Left renal pelvis (tissue), 4 donors: ENCODE results near the gene IDH3B. TPM values are rescaled to one million over a fixed set of nuclear protein-coding genes. Genes with fewer than 3 reads are reported as not detected.
"Not testable (repeated sequence)": the region's sequence is repeated elsewhere in the genome, so short reads cannot be mapped to it uniquely, and the experiment has no call there.

ENCODE experiments used
- DNase-seq, 4 donors: peaks; one replicate each; pipeline ENCODE4 v3.0.0-alpha.2; 2013; ENCODE audit warnings: low read depth in 4 of 4, low spot score in 3 of 4
- polyA plus RNA-seq, 4 donors: library from polyadenylated mRNA; unstranded; fragments of 120-200 nt; gene quantifications; one replicate each; pipeline ENCODE4 v1.2.1, GENCODE V29; 2013; ENCODE audit not compliant: insufficient read length in 4 of 4

Gene IDH3B
- 100 to 1,000 TPM in 3 of 4 donors, 10 to 100 TPM in 1; 85.5 to 144 (median 124) TPM for polyA plus RNA-seq

DNA sequence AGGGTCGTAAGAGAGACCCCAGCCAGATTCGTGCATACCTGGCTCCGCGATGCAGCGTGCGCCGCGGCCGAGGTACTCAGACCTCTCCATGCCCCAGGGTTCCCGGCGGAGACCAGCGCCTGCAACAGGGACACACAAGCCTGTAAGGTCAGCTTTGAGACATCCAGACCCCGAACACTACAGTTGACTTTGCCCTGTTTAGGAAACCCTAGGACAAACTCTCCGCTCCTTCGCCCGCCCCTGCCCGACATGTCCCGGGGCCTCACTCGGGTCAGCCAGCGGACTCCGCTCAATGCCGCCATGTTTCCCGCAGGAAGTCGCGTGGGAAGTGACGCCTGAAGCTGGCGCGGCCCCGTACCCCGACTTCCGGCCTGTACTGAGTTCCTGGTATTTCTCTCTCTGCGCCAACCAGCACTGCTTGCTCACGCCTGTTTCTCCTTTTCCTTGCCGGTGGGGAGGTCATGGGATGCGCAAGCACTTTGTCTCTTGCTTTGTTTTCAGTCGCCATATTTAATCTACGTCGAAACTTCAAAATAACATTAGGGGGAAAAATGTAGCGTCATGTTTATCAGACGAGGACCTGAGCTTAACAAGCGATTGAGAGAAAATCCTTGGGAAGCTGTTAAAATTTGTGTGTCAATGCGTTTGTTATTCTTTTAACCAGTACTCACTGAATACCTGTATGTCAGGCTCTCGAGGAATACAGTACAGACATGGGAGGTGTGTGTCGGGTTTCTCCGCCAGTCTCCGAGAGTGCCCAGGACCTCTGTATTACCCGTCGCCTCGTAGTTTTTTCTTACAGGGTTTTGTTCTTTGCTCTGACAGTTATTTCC is at the start of gene IDH3B:
IDH3B (minus strand) TSS at position 330 of the 833 bp plus-strand sequence; CDS start at position 302, 28 bp downstream.
- DNase-seq: peak; percentile 77 to 87 (median 82)

DNA sequence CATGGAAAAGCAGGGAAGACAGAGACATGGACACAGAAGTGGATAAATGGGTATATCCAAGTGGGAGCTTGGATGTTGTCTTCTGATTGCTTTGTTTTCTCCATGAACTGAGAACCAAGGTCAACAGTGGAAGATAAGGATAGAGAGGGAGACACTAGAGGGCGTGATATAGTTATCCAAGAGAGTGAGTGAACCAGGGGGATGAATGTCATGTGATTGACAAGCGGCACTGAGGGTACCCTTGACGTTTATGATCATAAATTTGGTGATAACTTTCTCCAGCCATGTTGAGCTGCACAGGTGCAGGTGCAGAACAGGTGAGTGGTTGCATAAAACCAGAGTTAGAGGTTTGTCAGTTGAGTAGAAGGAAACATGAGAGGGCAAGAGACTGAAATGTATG is 49.3 kb upstream of the IDH3B start:
- DNase-seq: no peak

DNA sequence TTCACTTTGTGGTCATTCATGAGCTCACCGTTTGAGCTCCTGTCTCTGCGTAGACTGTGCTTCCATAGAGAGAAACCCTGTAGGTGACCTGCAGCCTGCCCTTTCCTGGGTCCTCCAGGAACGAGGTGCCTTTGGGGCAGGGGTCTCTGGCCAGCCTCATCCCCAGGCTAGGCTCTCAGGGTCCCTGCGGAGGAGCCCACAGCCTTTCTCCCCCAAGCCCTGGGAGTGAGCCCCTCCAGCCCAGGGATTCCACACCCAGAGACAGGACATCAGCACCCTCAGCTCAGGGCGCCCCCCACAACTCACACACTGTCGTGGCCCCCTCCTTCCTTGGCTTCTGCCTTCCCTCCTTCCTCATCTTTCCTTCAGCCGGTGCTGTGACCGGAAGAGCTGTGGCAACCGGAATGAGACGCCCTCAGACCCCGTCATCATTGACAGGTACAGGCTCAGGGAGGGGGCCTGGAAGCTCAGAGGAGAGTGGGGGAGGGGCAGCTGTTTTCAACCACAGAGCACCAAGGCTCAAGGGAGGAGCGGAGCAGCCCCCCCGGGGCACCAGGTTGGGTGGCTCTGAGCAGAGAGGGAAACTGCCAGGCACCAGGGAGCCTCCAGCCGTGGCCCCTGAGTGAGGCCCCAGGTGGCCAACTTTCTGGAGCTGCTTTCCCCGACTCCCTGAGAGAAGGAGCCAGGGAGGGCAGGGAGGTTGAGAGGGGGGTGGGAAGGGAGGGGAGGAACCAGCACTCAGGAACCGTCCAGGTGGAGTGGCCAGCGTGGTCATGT is 45.4 kb upstream of the IDH3B start:
- DNase-seq: no peak

DNA sequence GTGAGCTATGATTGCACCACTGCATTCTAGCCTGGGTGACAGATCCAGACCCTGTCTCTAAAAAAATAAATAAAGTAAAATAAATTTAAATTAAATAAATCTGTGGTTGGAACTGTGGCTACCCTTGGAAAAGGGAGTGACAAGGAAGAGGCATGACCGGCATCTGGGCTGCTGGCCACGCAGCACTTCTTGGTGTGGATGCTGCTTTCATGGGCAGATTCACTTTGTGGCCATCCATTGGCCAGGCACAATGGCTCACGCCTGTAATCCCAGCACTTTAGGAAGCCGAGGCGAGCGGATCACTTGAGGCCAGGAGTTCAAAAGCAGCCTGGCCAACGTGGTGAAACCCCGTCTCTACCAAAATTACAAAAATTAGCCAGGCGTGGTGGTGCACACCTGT is 44.6 kb upstream of the IDH3B start:
- no peak for DNase-seq

DNA sequence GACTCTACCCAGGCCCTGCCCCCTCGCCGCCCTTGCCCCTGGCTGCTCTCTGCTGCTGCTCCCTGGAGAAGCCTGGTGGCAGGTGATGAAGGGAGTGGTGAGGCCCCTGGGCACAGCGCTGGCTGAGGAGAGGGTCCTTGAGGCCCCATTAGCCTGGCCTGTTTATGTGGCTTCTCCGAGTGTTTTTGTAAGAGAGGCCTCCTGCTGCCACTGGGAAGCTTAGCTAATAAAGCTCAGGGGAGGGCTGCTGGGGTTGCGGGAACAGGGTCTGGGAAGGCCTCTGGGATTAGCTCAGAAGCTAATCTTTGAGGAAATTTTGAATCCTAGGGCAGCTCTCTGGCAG is 44.0 kb upstream of the IDH3B start:
- DNase-seq: no peak

DNA sequence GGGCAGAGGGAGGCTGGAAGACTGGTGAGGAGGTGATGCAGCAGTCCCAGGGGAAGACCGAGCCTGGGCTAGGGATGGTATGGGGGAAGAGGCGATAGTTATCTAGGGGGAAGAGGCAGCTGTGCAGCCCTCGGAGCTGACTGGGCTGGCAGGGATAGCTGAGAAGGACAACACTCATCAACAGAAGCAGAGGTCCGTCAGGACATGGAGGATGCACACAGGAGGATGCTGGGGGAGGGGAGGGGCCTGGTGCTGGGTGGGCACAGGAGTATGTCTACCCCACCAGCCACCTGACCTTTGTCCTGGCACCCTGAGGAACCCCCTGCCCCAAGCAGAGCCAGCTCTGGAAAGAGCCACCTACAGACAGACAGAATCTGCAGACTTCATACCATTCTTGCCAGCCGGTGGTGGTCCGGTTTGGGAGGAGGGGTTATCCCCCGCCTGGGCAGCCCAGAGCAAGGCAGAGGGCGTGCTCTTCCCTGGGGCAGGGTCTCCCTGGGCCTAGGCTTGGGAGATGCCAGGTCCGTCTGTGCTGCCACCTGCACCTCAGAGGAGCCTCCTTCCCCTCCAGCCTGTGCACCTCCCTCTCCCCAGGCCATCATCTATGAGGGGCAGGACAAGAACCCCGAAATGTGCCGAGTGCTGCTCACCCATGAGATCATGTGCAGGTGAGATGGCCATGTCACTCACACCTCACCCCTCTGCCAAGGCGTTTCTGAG is 43.5 kb upstream of the IDH3B start:
- no peak for DNase-seq

DNA sequence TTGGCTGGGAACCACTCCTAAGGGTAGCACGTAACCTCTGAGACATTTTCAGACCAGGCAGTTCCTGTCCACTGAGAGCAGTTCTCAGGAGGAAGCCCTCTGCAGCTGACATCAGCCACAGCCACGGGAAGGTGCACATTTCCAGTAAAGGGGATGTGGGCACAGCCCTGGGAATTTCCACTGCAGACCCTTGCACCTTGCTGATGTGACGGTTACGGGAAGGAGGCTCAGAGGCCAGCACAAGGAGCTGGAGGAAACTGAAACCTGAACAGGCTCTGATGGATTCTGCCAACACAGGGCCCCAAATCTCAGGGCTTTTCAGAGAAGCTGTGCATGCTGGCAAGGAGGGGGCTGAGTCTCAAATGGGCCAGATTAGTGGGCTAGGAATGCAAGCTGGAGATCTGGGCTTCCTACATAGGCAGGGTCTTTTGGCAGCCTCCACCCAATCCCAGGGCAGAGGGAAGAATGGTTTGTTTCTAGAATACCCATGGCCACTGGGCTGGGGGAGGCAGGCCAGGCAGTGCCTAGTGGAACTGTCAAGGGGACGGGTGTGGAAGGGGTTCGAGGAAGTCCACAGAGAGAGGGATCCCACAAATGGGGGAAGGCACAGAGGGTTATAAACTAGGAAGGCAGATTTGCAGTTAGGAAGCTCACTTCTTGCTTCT is 42.8 kb upstream of the IDH3B start:
- no peak for DNase-seq

DNA sequence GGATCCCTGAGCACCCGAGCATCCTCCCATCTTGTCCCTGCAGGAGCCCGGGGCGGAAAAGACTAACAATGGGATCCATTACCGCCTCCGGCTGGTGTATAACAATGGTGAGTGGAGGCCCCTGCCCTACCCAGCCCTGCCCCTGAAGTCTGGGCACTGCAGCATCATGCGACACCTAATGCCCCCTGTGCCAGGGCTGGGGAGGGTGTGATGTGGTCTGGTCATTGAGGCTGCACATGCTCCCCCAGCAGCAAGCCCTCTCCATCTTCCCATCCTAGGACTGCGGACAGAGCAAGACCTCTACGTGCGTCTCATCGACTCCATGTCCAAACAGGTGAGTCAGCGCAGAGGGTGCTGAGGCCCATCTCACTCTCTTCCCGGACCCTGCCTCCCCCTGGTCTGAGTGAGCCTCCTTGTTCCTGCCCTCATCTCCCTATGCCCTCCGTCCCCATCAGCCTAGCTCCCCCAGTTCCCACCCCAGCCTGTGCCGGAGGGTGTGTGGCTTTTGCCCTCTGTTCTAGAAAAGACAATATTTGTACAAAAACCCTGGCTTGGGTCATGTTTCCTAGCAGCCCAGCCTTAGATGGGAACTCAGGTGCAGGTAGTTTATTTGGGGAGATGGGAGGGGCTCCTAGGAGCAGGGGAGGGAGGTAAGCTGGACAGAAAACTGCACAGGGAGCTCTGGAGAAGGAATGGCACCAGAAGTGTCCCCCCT is 42.1 kb upstream of the IDH3B start:
- DNase-seq: no peak

DNA sequence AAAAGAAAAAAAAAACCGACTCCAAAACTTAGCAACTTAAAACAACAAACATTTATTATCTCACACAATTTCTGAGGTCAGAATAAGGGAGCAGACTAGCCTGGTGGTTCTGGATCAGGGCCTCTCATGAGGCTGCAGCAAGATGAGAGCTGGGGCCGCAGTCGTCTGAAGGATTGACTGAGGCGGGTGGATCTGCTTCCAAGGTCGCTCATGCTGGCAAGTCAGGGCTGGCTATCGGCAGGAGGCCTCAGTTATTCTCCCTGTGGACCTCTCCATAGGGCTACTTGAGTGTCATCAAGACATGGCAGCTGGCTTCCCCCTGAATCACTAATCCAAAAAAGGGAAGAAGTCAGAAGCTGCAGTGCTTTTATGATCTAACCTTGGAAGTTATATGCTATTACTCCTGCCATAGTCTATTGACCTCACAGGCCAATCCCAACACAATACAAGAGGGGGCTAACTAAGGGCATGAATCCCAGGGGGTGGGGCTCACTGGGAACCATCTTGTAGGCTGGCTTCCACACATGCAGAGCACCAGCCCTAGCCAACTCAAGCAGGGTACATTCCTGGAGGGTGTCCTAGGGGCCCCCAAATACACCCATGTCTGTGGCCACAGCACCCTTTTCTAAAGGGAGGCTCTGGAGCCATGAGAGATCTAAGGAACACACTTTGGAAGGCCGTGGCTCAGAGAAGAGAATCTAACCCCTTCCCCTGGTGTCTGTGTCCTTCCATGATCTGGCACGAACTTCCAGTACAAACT is 39.9 kb upstream of the IDH3B start:
- DNase-seq: no peak

DNA sequence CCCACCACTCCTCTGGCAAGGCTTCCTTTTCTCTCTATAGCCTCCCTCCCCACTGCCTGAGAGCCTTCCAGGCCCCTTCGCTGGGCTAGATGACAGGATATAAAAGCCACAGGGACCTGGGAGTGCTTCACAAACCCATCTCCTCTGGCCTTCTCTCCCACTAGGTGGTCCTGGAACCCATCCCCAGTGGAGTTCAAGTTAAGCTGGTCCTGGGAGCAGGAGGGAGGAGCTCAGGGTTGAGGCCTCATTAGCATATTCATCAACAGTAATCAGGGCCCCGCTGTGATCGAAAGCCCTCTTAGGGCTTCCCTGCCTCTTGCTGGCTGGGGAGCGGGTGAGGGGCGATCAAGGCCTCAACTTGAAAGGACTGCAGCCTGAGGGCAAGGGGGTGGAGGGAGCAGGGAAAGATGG is 37.7 kb upstream of the IDH3B start:
- no peak for DNase-seq

DNA sequence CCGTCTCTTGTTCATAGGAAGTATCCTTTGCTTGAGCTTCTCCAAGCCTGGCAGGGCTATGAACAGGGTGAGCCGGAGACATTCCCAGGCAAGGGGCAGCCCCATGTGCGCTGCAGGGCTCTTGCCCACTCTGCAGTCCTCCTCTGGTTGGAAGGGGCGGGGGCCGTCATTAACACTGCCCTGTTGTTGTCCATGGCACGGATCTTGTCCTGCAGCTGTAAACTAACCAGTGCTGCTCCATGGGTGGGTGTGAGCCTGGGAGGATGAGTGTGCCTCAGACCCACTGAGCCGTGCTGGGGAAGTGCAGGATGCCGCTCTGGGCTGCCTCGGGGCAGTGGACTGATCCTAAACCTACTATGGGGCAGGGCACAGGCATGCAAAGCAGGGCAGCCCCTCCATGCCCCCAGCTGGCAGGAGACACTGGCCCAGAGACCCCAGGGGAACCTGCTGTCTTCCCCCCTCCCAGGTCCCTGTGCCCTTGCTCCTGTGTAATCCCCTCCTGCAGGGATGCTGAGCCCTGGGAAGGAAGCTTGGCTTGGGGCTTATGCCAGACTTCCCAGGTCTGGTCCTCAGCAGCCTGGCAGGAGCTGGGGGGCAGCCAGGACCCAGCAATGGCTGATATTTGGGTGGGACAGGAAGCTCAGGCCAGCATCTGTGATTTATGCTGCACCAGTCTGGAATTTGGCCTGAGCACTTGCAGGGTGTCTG is 37.1 kb upstream of the IDH3B start:
- no peak for DNase-seq

DNA sequence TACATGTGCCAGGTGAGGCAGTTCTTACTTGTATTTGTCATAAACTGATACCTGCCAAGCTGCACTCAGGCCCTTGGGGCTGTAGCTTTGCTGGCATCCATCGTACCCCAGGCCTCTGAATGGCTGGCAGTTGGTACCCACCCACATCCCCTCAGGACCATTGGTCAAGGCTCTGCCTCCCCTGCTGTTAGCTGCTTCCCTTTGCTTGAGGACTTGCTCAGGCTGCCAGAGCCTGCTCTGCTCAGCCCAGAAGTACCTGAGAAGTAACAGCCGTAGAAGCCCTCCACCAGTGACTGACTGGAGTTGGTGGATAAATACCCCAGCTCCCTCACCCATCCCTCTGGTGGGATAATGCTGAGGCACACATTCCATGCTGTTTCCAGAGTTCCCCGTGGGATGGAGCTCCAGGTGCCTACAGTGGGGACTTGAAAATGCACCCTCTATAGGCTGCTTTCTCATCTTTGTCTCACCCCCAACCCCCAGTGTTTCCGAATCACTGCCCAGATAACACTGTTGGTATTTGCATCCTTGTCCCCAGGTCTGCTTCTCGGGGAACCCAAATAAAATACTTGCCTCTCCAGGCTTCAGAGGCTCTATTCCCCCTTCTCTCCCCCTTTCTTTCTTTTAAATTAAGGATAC is 35.9 kb upstream of the IDH3B start:
- no peak for DNase-seq

DNA sequence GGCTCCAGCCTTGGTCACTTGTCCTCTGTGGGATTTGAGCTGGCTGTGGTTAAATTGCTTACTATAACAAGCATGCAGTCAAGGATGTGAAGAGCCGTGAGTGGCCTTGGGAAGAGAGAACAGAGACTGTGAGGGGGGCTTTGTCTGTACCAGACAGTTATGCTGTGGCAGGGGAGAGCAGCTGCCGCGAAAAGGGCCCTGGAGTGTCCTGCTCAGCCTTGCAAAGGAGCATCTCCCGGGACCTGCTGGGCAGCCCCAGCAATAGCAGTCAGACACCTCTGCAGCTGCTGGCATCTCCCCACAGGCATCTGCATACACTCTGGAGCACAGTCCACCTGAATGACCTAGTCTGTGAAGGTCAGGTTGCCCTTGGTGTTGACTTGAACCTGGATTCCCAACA is 34.9 kb upstream of the IDH3B start:
- no peak for DNase-seq

DNA sequence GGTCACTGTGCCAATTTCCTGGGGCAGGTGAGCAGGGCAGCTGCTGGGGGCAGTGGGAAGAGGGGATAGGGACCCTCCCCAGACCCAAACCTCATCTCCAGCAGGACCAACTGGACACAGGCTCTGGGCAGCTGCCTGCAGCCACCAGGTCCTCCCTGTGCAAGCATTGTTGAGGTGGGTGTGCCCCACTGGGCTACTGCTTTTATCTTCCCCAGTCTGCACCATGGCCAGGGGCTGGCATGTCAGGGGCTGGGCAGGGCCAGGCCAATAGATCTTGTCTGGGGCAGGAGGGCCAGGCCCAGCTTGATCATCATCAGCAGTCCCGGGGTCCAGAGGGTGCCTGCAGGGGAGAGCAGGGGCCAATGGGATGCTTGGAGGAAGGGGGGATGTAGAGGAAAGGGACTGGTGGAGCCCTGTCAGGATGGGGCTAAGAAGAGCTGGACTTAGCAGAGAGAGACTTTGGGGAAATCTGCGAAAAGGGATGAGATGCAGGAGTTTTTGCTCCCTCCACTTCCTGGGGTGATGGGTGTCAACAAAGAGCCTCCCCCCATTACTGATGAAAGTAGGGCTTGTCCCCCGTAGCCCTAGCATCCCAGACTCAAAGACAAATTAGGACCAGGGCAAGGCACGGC is 34.3 kb upstream of the IDH3B start:
- DNase-seq: no peak

DNA sequence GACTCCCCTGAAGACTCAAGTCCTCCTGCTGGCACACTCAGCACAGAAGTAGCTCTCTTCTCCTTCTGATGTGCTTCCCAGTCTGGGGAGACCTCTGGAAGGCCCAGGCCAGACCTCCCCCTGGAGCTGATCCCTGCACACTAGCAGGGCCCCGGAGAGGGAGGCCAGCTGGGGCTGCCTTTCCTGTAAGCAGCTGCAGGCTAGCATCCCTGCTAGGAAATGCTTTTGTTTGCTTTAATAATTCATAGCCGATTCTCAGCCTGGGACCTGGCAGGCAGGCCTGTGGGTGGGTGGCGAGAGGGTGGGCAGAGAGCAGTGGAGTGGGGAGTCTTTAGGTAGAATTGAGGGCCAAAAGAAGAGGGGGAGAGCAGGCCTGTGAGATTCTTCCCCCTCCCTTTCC is 33.8 kb upstream of the IDH3B start:
- no peak for DNase-seq

DNA sequence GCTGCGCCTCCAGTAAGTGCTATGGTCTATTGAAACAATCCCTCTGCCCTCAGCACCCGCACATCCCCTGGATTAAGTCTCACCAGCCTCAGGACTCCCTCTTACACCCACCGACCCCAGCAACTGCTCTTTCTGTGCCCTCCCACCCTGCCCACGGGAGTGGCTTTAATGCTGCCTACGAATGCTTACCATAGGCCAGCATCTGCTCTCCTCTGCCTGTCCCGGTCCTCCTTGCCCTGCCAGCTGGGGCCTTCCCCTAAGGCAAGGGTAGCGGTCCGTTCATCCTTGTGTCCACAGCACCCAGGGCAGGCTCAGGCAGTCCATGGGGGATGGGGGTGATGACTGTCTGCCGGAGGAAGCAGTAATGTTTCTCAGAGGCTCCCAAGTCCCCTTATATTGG is 32.6 kb upstream of the IDH3B start:
- DNase-seq: no peak

DNA sequence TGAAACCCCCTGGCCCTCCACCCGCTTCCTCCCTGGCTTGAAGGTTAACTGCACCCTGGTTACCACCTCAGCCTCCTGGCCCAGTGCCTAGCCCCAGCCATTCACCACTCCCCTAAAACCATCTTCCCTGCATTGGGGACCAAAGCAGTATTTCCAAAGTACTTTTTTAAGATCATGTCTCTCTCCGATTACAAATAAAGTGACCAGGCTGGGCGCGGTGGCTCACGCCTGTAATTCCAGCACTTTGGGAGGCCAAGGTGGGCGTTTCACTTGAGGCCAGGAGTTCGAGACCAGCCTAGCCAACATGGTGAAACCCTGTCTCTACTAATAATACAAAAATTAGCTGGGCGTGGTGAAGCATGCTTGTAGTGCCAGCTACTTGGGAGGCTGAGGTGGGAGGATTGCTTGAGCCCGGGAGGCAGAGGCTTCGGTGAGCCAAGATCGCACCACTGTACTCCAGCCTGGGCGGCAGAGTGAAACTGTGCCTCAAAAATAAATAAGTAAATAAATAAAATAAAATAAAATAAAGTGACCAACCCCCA is 32.0 kb upstream of the IDH3B start:
- not testable (repeated sequence) for DNase-seq
